GM12892 (cell line): ENCODE measurements around the gene ZNF622.
"Not testable (repeated sequence)": the region's sequence is repeated elsewhere in the genome, so short reads cannot be mapped to it uniquely, and the experiment has no call there.

Source experiments
- DNase-seq: peaks from one replicate; pipeline ENCODE4 v3.0.0; 2011; ENCODE audit not compliant: insufficient read length
- FAIRE-seq: peaks from 2 replicates; lab custom pipeline; 2011; peaks lifted over from hg19 to GRCh38; lab: Jason Lieb, UNC
- POLR2A ChIP-seq: IDR thresholded peaks from 2 replicates; pipeline ENCODE4 v1.6.1; 2011; ENCODE audit warnings: low read depth, low read length, control low read depth
- POLR2AphosphoS5 ChIP-seq: IDR thresholded peaks from 2 replicates; pipeline ENCODE4 v1.6.1; 2011; ENCODE audit warnings: low read depth, low read length, control low read depth
- TAF1 ChIP-seq: IDR thresholded peaks from 2 replicates; pipeline ENCODE4 v1.6.1; 2011; ENCODE audit warnings: low read depth, mild to moderate bottlenecking, control low read depth, low read length, borderline replicate concordance

ZNF622 gene

DNA sequence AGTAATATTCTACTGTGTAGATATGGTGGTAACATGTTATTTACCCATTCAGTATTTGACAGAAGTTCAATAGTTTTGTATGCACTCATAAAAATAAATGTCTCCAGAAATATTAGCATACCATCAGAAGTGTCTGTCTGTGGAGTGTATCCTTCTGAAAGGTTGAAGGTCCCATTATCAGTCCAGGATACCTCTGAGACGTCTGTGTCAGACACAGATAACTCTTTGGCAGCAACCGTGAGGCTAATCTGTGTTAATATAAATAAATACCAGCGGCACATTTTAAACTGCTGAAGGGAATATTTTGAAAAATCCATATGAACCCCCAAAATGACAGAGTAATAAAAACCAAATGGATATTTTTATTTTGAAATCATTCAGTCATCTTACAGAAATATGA, 11.9 kb upstream of the ZNF622 start:
- FAIRE-seq (no peak), DNase-seq (no peak)
- TF ChIP-seq TAF1 (no peak), POLR2AphosphoS5 (no peak), POLR2A (no peak)

DNA sequence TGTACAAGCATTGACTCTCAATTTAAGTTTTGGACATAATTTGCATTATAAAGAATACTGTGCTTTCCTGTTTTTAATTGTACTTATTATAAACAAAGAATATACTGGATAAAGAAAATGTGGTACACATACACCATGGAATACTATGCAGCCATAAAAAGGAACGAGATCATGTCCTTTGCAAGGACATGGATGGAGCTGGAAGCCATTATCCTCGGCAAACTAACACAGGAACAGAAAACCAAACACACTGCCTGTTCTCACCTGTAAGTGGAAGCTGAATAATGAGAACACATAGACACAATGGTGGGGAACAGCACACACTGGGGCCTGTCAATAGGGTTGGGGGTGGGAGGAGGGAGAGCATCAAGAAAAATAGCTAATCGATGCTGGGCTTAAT, 10.8 kb upstream of the ZNF622 start:
- not testable (repeated sequence) for DNase-seq, FAIRE-seq

DNA sequence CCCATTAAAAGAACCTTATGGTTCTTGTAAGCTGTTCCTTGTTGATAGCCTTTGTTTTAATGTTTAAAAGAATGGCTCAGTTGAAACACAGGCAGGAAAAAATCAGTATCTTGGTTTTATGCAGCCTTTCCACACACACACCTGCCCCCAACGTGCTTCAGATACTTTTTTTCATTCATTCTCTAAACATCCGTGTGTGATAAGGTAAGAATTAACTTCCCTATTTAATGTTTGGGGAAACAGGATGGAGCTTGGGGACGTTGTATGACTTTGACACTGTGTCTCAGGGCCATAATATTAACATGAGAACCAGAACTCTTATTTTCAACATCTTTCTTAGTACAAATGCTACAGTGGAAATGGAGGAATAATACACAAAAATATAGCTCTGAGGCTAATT, 5.8 kb upstream of the ZNF622 start:
- FAIRE-seq = peak; percentile 5
- DNase-seq = no peak
- TF ChIP-seq POLR2A (no peak), TAF1 (no peak), POLR2AphosphoS5 (no peak)

DNA sequence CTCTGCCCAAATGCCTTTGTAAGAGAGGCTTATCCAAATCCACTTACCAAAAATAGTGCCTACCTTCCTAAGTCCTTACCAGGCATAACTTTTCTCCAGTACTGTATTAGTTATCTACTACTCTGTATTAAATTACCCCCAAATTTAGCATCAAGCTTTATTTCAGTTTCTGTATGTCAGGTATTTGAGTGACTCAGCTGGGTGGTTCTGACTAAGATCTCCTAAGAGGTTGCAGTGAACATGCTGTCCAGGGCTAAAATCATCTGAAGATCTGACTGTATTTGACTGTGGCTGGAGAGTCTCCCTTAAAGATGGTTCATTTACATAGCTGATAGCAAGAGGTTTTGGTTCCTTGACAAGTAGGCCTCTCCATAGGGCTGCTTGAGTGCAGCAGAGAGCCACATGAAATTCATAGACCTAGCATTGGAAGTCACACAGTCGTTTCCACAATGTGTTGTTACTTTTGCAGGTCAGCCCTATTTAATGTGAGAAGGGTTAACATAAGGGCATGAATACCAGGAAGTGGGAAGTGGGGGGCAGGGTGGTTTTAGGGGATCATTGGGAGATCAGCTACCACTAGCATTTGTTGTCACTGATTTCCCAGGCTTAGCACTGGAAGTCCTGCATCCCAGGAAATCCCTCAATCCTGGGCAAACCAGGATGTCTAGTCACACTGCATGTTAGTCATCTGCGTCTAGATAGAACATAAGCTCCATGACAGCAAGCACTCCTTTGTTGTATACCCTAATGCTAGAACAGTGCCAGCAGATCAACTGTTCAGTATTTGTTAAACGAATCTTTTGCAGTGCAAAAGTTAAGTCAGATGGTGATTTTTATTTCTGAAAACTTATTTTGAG, 2.0 kb upstream of the ZNF622 start:
- DNase-seq = no peak
- TF ChIP-seq POLR2AphosphoS5 (no peak), POLR2A (no peak; the same call in 1 of the 2 replicates), TAF1 (no peak)
- no peak for FAIRE-seq

DNA sequence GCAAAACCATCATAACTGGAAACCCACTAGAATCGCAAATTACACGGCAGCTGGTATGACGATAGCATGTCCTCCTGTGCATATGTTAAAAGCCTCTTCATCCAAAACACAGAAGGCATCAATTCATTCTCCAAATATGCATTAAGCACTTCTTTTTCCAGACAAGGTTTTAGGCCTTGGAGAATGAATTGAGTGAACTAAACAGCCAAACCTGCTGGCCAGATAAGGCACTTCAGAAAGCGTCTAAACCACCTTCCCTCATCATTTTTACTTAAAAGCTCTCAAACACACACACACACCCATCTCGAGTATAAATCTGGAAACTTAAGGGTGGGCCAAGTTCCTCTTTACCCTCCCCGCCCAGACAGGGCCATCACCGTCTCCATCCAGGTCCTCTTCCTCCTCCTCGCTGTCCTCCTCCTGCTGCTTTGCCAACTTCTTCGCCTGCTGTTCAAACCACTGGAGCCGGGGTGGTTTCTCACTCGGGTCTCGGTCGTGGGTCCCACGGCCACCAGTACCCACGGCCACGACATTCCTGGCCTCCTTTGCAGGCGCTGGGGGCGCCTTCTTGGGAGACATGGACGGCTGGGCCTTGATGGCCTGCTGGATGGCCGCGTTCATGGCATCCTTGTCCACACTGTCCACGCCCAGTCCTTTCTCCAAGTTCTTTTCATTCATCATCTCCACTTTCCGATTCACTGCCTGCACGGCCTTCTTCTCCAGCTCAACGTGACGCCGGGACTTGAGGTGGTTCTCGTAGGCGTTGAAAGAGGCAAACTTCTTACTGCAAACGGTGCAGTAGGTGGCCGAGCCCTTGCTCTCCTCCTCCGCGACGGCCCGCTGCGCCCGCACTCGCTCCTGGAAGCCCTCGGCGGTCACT, 696 bp downstream of the ZNF622 start:
- DNase-seq (no peak), FAIRE-seq (peak; percentile 27)
- TF ChIP-seq POLR2A = no peak
- TF ChIP-seq POLR2AphosphoS5 = no peak
- TF ChIP-seq TAF1 = no peak

DNA sequence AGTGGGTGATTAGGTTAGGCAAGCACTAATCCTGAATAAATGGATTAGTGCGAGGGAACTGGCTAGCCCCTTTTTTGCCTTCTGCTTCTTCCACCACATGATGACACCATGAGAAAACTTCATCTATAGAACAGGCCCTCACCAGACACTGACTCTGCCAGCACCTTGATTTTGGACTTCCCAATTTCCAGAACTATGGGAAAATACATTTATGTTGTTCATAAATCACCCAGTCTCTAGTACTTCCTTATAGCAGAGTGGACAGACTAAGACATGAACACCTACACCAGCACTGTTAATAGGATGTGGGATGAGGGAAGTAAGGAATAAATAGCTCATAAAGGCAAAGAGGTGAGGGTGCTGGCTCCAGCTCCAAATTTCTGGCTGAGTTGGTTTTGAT, 1.4 kb downstream of the ZNF622 start:
- no peak for DNase-seq
- TF ChIP-seq TAF1 = no peak
- no peak for TF ChIP-seq POLR2A
- no peak for TF ChIP-seq POLR2AphosphoS5
- no peak for FAIRE-seq

DNA sequence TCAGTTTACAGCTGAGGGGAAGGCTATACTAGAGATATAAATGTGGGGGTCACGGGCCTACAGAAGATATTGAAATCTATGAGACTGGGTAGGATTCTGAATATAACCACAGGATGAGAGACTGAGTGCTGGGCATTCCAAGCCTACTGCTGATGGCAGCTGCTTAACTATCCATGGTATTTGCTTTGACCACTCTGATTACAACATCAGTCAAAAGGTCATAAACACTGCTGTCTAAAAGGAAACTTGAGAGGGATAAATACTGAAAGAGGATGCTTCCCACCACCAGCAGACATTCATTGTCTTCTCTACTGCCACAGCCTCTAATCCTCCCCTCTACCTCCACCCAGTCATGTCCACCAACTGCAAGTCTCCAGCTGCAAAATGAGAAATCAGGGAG, 3.8 kb downstream of the ZNF622 start:
- no peak for TF ChIP-seq TAF1
- TF ChIP-seq POLR2AphosphoS5 = no peak
- no peak for TF ChIP-seq POLR2A
- no peak for FAIRE-seq
- no peak for DNase-seq

DNA sequence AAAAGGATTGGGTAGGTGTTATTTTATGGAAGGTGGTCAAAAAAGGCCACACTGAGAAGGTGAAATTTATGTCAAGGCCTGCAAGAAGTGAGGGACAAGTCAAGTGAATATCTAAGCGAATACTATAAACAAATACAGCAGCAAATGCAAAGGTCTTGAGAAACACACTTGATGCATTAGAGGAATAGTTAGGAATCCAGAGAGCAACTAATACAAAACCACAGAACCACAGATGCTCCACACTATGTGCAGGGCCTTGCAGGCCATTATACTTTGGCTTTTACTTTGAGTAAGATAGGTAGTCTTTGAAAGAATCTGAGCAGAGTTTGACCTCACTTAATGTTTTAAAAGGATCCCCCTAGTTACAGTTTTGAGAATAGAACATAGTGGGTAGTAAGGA, 4.6 kb downstream of the ZNF622 start:
- no peak for DNase-seq
- TF ChIP-seq TAF1 = no peak
- TF ChIP-seq POLR2AphosphoS5 = no peak
- no peak for TF ChIP-seq POLR2A
- no peak for FAIRE-seq

DNA sequence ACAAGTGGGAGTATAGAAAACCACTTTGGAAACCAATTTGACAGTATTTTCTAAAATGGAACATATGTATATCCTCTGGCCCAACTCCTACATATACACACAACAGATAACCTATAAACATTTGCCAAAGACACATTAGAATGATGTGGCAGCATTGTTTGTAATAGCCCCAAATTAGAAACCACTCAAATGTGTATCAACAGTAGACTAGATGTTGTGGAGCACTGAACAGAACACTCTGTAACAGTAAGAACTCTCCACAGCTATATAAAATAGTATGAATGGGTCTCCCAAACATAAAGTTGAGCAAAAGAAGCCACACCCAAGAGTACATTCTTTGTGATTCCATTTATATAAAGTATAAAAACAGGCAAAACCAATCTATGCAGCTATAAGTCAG, 6.1 kb downstream of the ZNF622 start:
- TF ChIP-seq POLR2A (no peak), POLR2AphosphoS5 (no peak), TAF1 (no peak)
- FAIRE-seq (no peak), DNase-seq (no peak)

DNA sequence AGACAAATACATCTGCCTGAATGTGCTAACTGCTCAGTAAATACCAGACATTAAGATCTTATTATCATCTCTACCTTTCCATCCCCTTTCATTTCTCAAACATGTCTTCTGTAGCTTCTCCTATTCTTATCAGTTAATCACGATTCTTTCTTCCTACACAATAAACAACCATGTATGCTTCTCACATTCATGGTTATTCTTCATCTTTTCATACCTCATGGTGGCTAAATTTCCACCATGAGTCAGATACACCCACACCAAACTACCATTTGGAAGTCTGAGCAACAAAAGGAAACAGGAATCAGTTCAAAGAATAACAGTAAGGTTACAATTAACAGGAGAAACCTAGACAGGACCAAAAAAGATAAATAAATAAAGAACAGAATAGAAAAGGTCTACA, 7.7 kb downstream of the ZNF622 start:
- TF ChIP-seq POLR2A = no peak
- DNase-seq = no peak
- no peak for FAIRE-seq

DNA sequence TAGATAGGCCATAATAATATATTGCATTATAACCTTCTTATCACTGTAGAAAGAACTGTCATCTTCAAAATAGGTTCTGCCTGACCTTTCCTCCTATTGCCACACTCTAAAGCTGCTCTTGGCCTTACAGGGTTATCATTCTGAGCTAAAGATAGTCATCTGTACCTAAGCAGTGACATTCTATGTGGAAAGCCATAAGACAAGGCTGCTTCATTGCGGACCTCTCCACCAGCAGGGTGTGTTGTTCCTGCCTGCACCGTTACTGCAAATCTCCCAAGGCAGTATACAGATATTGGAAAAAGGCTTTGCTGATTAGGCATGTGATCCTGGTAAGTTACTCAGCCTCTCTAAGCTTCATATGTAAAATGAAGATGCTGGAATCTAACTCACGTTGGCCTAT, 8.1 kb downstream of the ZNF622 start:
- FAIRE-seq = no peak
- TF ChIP-seq POLR2A (no peak), POLR2AphosphoS5 (no peak), TAF1 (no peak)
- DNase-seq = no peak

DNA sequence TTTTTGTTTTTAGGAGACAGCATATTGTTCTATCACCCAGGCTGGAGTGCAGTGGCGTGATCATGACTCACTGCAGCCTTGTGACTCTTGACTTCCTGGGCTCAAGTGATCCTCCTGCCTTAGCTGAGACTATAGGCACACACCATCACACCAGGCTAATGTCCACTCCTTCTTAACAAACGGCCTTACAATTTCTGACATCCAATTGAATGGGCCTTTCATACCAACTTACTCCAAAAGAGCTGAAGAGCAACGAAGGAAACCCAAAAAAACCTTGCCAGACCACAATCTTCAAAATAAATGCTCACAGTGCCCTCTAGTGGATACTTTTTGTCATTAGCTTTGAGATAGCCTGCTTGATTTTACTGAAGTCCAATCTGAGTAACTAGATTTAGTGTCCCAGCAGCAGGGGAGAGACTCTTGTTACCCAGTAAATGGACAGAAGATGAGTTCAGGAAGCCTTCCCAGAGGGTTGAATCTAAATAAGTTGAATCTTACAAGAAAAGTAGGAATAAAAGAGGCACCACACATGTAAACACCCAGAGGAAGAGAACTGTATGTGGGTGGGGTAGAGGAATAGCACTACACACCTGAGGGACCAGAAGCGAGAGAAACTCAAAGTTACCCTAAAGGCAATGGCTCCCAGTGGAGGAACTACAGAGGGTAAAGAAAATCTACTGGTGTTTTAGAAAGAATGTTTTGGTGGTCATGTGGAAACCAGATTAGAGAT, 9.3 kb downstream of the ZNF622 start:
- peak; percentile 74 for FAIRE-seq
- TF ChIP-seq POLR2AphosphoS5 = no peak
- TF ChIP-seq POLR2A = no peak
- TF ChIP-seq TAF1 = no peak
- no peak for DNase-seq
